ENCODE data around the gene ID1.
"Not testable (repeated sequence)": the region's sequence is repeated elsewhere in the genome, so short reads cannot be mapped to it uniquely, and the experiment has no call there.

Gene ID1

DNA sequence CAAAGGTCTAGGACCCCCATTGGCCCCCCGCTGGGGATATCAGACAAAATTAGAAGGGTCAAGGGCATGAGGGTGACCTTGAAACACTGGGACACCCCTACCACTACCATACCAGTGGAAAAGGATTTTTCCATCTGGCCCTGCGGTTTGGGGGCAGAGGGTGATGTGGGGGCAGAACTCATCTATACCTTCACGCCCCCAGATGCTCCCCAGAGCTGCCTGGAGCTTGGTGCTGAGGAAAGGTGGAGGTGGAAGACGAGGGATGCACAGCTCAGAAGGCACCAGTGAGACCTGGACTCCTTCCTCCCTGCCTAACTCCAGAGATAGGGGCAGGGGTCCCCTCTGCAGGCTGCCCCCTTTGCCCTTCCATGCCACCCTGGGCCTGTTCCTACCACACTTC lies 33.7 kb downstream of the ID1 start:
- DNase-seq = no peak

DNA sequence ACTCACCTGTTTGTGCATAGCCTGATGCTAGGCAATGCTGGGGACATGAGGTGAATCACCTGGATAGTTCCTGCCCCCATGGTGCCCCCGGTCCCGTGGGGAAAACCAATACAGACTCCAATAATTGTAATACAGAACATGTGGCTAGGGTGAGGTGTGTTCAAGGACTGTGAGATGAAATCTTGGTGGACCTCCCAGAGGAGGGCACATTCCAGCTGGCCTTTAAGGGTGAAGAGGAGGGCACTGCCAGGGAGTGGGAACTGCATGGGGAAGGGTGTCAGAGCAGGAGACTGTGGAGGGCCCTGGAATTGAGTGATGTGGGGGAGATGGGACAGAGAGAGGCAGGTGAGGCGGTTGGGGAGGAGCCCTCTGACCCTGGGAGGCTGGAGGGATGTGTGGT lies 35.2 kb downstream of the ID1 start:
- no peak for DNase-seq

DNA sequence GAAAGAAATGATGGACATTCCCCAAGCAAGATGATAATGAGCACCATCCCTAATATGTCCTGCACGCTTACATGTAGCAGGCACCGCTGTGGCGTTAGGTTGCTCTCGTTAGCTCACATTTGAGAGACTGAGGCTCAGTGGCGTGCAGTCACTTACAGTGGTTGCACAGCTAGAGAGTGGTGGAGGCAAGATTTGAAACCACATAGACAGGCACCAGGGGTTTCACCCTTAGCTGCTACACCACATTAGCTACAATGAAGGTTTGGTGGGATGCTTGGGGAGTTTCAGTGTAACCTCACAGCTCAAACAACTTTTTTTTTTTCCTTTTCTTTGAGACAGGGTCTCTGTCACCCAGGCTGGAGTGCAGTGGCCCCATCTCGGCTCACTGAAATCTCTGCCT lies 36.3 kb downstream of the ID1 start:
- DNase-seq = no peak

DNA sequence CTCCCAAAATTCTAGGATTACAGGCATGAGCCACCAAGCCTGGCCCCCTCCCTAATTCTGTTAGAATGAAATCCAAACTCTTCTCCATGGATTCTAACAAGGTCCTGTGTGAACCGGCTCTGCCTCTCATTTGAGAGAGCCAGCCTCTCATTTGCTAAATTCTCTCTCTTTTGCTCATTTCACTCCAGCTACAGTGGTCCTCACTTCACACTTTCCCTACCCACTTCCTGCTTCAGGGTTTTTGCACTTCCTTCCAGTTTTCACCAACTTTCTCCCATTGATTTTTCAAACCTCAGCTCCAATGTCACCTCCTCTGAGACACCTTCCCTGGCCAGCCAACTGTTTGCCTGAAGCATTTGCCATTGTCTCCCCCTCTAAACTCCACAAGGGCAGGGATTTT lies 37.7 kb downstream of the ID1 start:
- no peak for DNase-seq

DNA sequence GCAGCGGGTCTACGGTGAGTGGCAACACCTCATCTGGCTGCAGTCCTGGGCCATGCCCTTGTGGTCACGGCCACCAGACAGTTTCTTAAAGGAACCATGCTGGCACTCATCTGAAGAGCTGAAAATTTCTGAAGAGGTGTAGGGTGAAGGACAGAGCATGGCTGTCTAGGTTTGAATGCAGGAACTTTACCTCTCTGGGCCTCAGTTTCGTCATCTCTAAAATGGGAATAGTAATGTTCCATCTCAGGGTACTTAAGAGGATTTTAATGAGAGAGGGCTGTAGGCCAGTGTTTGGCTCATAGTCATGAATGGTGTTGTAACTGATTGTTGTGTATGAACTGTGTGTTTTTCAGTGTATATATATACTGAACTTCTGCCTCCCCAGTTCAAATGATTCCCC lies 38.4 kb downstream of the ID1 start:
- no peak for DNase-seq

DNA sequence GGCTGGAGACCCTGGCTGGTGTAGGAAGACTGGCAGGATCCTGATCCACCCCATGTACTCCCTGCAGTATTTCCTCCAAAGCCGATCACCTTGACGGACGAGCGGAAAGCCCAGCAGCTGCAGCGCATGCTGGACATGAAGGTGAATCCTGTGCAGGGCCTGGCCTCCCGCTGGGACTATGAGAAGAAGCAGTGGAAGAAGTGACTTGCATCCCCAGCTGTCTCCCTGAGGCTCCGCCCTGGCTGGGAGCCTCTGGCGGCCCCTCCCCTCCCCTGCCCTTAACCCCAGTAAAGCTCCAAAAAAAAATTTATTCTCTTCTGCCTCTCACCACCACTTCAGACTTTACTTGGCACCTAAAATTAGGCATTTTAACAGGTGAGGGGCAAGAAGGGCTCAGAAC lies 39.6 kb downstream of the ID1 start:
- no peak for DNase-seq

DNA sequence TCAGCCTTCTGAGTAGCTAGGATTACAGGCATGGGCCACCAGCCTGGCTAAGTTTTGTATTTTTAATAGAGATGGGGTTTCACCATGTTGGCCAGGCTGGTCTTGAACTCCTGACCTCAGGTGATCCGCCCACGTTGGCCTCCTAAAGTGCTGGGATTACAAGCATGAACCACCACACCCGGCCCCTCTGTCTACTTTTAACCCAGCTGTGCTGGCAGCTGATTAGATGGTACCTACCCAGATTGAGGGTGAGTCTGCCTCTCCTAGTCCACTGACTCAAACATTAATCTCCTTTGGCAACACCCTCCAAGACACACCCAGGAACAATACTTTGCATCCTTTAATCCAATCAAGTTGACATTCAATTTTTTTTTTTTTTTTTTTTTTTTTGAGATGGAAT lies 43.0 kb downstream of the ID1 start:
- not testable (repeated sequence) for DNase-seq

DNA sequence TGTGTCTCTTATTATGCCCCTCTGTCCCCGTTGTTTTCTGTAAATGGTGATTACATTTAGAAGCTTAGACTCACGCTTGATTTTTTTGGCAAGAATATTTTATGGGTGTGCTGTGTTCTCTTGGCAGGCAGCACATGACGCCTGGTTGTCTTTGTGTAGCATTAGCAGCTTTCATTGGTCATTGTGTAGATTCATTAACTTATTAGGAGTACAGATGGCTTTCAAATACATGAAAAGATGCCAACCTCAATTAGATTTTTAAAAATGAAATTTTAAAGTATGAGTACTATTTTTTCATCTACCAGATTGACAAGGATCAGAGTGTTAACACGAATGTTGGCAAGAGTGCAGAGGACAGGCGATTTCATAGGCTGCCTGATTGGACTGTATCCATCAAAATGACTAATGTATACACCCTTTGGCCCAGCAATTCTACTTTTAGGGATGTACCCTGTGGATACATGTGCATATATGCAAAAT lies 47.9 kb downstream of the ID1 start:
- DNase-seq = no peak

DNA sequence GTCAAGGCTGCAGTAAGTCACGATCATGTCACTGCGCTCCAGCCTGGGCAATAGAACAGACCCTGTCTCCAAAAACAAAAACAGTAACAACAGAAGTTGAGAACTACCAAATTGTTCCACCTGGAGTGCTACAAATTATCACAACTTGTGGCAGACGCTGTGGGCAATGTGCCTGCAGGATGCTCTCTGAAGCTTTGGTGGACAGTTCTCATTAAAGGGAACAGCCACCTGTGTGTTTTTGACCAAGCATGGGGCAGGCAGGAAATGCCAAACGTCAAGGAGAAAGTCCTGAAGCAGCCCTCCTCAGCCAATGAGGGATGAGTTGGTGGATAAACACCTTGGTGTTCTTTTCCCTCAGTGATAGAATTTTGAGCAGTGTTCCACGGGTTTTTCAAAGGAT lies 48.5 kb downstream of the ID1 start:
- DNase-seq = no peak

DNA sequence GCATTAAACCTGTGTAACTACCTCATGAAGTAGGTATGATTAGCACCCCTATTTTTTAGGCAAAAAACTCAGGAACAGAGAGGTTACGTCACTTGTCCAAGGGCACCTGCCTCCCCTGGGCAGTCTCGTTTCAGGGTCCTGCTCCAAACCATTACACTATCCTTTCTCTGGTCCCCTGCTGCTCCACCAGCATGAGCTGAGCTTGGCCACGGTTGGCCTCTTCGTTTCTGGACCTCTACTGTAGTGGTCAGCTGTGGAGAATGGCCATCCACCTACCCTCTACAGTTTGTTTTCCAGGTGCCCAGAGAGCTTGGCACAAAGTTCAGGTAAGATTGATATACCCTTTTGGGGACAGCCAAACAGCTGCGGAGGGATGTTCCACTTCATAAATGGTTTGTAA lies 49.4 kb downstream of the ID1 start:
- no peak for DNase-seq

Data from right hindlimb (tissue), 1 donor.